Parathyroid adenoma (tissue), 2 donors: ENCODE results near the gene TMEM86A.
A peak's percentile ranks its signal among the peaks of the same experiment; 100 is the strongest.
"Not testable (repeated sequence)": the region's sequence is repeated elsewhere in the genome, so short reads cannot be mapped to it uniquely, and the experiment has no call there.

ENCODE experiments used
- H2AFZ ChIP-seq: fragments of 300-600 bp; sonication (generic); one replicate; pipeline ENCODE4 v1.7.0; 2017; ENCODE audit warnings: antibody characterized with exemption, mild to moderate bottlenecking
- H3K27ac ChIP-seq: fragments of 300-600 bp; sonication (generic); one replicate; pipeline ENCODE4 v1.7.0; 2017
- H3K27me3 ChIP-seq: fragments of 300-600 bp; sonication (generic); one replicate; pipeline ENCODE4 v1.7.0; 2017; ENCODE audit warnings: low read length; ENCODE audit not compliant: control insufficient read depth, insufficient read depth
- H3K36me3 ChIP-seq: fragments of 300-600 bp; sonication (generic); one replicate; pipeline ENCODE4 v1.7.0; 2017; ENCODE audit warnings: low read length; ENCODE audit not compliant: control insufficient read depth, insufficient read depth
- H3K4me1 ChIP-seq: fragments of 300-600 bp; sonication (generic); one replicate; pipeline ENCODE4 v1.7.0; 2017; ENCODE audit warnings: control low read depth
- H3K4me2 ChIP-seq: fragments of 300-600 bp; sonication (generic); one replicate; pipeline ENCODE4 v1.7.0; 2017; ENCODE audit warnings: low read length
- H3K4me3 ChIP-seq: fragments of 300-600 bp; sonication (generic); one replicate; pipeline ENCODE4 v1.7.0; 2017; ENCODE audit warnings: low read depth, low read length
- H3K79me2 ChIP-seq: fragments of 300-600 bp; sonication (generic); one replicate; pipeline ENCODE4 v1.7.0; 2017; ENCODE audit warnings: control low read depth
- H3K9ac ChIP-seq: fragments of 300-600 bp; sonication (generic); one replicate; pipeline ENCODE4 v1.7.0; 2017; ENCODE audit warnings: mild to moderate bottlenecking
- H3K9me3 ChIP-seq: fragments of 300-600 bp; sonication (generic); one replicate; pipeline ENCODE4 v1.7.0; 2017; ENCODE audit warnings: low read length; ENCODE audit not compliant: control insufficient read depth
- CTCF ChIP-seq: fragments of 300-600 bp; sonication (generic); IDR thresholded peaks from one replicate; pipeline ENCODE4 v1.7.0; 2017; ENCODE audit warnings: antibody characterized with exemption, mild to moderate bottlenecking
- donor health status: primary hyperparathyroidism.

The TMEM86A gene

GRCh38 chr11:18698341-18699268, at the start of gene TMEM86A:
Gene TMEM86A, plus strand, starts transcription at chr11:18698779. Its CDS starts 108 bp downstream, at chr11:18698887.
- H3K4me3 ChIP-seq = peak within 1 kb of the TSS; percentile 57
- peak within 1 kb of the TSS; percentile 76 for H2AFZ ChIP-seq
- no peaks in the 10 kb centered on the region for H3K27me3 ChIP-seq
- H3K9me3 ChIP-seq = no peaks in the 10 kb centered on the region
- peak within 1 kb of the TSS; percentile 53 for H3K4me2 ChIP-seq
- TF ChIP-seq CTCF = no peak
- peak within 1 kb of the TSS; percentile 44 for H3K27ac ChIP-seq
- H3K36me3 ChIP-seq = no peaks in the 10 kb centered on the region
- no peak within 1 kb of the TSS for H3K9ac ChIP-seq
- peaks cover 4% of the 10 kb centered on the region for H3K4me1 ChIP-seq
- H3K79me2 ChIP-seq = no peaks in the 10 kb centered on the region

GRCh38 chr11:18650353-18650752, 48.2 kb upstream of the TMEM86A start:
- H3K4me3 ChIP-seq = no peak overlapping the region
- TF ChIP-seq CTCF = no peak
- no peaks in the 10 kb centered on the region for H3K4me1 ChIP-seq
- no peaks in the 10 kb centered on the region for H3K27me3 ChIP-seq
- no peaks in the 10 kb centered on the region for H3K36me3 ChIP-seq
- no peak overlapping the region for H3K9ac ChIP-seq
- H3K79me2 ChIP-seq = no peaks in the 10 kb centered on the region
- H3K9me3 ChIP-seq = no peaks in the 10 kb centered on the region
- H3K27ac ChIP-seq = no peak overlapping the region
- no peak overlapping the region for H2AFZ ChIP-seq
- H3K4me2 ChIP-seq = no peak overlapping the region

GRCh38 chr11:18650859-18651557, 47.6 kb upstream of the TMEM86A start:
- H3K4me2 ChIP-seq = no peak overlapping the region
- TF ChIP-seq CTCF = no peak
- H3K79me2 ChIP-seq = no peaks in the 10 kb centered on the region
- H3K4me1 ChIP-seq = no peaks in the 10 kb centered on the region
- no peak overlapping the region for H3K27ac ChIP-seq
- no peak overlapping the region for H3K4me3 ChIP-seq
- H3K9me3 ChIP-seq = no peaks in the 10 kb centered on the region
- H2AFZ ChIP-seq = no peak overlapping the region
- no peaks in the 10 kb centered on the region for H3K36me3 ChIP-seq
- no peaks in the 10 kb centered on the region for H3K27me3 ChIP-seq
- H3K9ac ChIP-seq = no peak overlapping the region

GRCh38 chr11:18657673-18658072, 40.9 kb upstream of the TMEM86A start:
- no peak overlapping the region for H3K9ac ChIP-seq
- no peak overlapping the region for H3K4me3 ChIP-seq
- H3K27ac ChIP-seq = no peak overlapping the region
- no peak overlapping the region for H3K4me2 ChIP-seq
- no peaks in the 10 kb centered on the region for H3K36me3 ChIP-seq
- no peak for TF ChIP-seq CTCF
- H3K9me3 ChIP-seq = no peaks in the 10 kb centered on the region
- no peaks in the 10 kb centered on the region for H3K27me3 ChIP-seq
- H3K4me1 ChIP-seq = no peaks in the 10 kb centered on the region
- no peak overlapping the region for H2AFZ ChIP-seq
- H3K79me2 ChIP-seq = no peaks in the 10 kb centered on the region

- H3K4me3 ChIP-seq, H3K4me2 ChIP-seq, H3K79me2 ChIP-seq, H3K9me3 ChIP-seq, H2AFZ ChIP-seq, H3K36me3 ChIP-seq, H3K9ac ChIP-seq, H3K27me3 ChIP-seq, H3K4me1 ChIP-seq, H3K27ac ChIP-seq: not testable (repeated sequence)
These were observed 33.2 kb upstream of the TMEM86A start for GRCh38 chr11:18665353-18665872.
